M059J (cell line): ENCODE data around the gene MLLT10. TPM values are rescaled to one million over a fixed set of nuclear protein-coding genes. Genes with fewer than 3 reads are reported as not detected.

Experiments used
- DNase-seq: peaks from one replicate; pipeline ENCODE4 v3.0.0-alpha.2; 2012; ENCODE audit warnings: low read depth
- total RNA-seq: library from RNA; depleted of rRNA; stranded (reverse); fragments of >200 nt; shearing (Covaris generic); gene quantifications from 2 replicates; pipeline ENCODE4 v1.2.3, GENCODE V29; 2014

MLLT10 gene
- total RNA-seq, 1 experiment from 2014 or later = 9.1 TPM

DNA sequence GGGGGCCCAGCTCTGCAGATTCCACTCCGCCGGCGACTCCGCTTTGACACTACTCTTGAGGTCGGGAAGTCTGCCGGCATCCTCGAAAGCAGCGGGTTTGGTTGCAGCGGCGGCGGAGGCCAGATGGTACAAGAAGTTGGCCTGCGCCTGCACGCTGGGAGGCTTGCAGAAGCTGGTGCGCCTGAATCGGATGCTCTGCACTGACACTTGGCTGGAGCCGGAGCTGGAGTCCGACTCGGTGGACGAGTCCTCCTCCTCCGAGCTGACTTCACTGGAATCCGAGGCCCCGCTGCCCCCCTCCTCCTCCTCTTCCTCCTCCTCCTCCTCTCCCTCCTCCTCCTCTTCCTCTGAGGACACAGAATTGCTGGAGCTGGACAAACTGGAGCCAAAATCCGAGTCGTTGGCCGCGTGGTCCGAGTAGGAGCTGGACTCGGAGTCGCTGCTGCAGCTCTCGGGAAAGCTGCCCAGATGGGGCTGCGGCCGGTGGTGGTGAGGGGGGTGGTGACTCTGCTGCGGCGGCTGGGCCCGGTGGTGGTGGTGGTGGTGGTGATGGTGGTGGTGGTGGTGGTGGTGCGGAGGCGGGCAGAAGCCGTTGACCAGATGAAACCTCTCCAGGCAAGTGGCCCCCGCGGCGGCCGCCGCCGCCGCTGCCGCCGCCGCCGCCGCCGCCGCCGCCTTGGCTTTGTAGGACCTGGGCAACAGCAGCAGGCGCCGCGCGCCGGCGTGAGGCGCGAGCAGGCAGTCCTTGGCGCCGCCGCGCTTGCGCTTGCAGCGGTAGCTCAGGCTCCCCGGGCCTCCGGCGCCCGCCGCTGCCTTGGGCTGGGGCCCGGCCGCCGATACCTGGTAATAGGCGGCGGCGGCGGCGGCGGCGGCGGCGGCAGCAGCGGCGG is 17.5 kb upstream of the MLLT10 start:
- peak; percentile 57 for DNase-seq

DNA sequence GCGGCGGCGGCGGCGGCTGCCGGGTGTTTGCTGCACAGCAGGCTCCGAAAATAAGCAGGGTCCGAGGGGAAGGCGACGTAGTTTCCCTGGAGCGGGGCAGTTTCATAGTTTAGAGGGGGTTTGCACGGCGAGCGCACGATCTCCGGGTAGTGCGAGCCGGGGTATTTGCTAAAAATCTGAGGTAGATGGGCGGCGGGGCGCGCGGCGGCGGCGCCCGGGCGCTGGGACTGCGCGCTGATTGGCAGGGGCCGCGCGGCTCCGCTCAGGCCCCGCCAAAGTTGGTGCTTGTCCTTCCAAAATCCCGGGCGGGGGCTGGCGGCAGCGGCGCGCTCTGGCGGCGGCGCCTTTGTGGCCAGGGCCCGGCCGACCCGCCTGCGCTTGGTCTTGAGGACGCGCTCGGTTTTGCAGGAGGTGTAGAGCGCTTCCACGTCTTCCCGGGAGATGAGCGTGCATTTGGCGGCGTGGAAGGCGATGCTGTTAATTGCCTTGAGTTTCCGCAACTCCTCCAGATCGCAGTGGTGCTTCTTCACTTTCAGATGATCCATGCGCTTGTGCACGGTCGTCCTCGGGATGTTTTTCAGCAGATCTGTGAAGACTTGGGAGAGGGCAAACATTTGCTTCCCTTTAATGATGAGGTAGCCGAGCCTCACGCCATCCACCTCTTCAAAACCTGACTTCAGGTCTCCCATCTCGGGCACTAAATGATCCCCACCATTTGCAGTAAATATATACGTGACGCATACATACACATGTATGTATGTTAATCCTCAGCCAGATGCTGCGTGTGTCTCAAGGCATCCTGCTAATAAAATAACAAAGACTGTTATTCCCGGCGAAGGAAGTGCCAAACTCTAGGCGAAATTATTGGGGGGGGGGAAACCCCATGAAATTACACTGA is 16.6 kb upstream of the MLLT10 start:
- peak; percentile 58 for DNase-seq

DNA sequence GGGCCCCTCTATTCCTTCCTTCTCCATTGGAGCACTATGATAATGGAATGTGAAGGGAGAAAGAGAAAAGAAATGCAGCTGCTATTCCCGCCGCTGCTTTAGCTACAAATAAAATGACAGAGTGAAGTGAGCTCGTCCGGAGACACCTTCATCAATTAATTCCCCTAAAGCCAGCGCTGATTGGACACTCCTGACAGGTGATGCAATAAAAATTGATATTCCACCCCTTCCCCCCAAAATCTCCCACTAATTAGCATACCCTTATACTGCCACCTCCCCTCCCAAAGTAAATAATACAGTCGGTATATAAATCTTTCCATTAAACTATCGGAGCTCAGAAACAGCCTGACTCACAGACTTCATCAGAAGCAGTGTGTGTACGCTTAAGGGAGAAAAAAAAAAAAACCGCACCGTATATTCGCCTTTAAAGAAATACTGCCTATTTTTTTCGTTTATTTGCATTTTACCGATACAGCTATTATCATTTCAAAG is 15.8 kb upstream of the MLLT10 start:
- DNase-seq = peak; percentile 57

DNA sequence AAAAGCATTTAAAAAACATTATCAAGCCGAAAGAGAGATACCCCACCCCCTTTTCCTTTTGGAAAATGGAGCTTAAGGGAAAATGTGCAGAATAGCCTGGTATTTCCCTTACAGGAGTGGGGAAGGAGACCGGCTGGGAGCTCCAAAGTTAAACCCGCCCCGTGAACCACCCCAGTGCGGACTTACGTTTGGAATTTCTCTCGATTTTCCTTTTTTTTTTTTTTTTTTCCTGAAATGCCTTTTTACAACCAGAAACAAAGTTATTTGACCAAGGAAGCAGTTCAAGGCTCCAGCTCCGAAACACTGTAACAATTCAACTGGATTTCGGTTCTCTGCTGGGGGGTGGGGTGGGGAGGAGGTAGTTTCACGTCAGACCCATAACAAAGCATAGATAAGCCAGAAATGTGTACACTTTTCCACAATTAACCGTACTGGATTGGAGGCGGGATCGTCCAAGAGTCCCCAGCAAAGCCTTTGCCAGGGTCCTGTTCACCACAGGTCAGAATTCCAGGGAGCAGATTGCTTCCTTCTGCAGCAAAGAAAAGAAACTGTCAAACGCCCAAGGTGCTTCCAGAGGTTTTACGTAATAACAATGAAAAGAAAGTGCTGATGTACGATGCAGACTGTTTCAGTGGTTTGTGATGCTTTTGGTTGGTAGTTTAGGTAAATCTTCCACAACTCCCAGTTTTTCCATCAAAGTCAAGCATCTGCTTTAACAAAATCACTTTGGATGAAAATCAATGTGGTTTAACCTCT is 15.2 kb upstream of the MLLT10 start:
- peak; percentile 49 for DNase-seq

DNA sequence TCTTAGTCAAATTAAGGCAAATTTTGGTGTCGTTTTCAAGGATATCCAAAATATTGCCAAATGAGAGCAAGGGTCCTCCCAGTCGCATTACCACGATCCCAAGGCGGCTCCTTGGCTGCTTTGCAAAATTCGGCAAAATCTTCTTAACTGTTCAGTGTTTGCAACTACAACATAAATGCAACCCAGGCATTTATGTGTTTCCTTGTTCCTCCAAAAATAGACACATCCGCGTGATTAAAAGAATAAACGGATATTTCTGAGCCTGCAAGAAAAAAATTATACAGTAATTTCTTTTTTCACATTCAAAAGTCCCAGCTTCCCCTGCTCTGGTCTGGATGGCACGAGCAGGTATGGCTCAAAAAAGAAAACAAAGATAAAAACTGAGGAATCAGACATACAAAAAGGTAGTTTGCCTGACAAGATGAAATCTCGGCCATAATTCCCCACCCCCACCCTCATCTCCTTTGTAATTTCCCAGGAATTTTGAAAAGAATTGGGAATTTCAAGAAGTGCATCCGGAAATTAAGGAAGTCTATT is 14.6 kb upstream of the MLLT10 start:
- peak; percentile 9 for DNase-seq

DNA sequence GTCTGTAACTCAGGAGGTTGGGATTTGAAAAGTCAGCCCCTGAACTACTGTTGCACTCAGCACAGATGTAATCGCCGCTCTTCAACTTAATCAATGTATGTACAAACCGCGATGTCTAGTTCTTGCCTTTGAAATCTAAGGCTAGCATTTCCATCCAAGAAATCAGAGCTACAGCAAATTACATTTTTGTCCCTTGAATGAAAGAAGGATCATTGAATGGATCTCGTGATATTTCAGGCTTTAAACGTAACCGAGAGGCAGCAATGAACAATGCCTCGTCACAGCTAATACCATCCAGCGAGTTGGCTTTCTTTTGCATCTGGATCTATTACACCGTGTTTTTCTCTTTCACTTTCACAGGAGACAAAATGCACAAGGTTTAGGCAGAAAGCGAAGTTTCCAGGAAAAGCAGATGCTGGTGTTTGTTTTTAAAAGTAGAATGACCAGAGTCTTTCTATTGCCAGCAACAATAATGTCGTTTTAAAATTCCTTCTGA is 14.0 kb upstream of the MLLT10 start:
- DNase-seq = peak; percentile 73

DNA sequence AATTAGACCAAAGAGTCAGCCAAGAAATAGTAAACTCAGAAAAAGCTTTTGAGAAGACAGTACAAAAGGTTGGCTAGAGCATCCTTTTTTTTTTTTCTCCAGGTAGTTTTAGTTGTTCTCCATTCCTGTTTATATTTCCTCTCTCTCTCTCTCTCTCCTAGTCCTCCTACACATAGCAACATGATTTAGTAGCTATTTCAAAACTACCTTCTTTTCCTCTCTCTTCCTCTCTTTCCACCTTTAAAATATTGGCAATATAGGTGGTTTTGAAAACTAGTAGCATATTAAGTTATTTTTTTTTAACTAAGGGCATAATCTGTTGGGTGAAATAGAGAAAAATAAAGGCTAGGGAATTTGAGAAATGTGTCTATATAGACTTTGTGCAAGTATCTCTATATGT is 13.5 kb upstream of the MLLT10 start:
- DNase-seq = no peak

DNA sequence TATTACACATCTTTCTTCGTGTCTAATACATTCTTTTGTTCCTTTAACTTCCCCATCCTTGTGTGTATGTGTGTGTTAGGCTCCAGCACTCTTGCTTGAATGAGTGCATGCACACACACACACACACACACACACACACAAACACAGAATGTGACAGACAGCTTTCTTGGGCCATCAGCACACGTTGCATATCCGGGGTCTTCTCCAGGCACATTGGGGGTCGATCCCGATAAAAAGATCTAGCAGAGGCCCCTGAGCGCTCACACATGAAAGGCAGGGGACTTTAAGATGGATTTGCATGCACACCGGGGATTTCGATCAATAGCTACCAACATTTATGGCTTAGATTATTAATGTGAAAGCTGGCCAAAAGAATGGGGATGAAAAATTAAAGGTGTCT is 13.1 kb upstream of the MLLT10 start:
- DNase-seq = peak; percentile 3

DNA sequence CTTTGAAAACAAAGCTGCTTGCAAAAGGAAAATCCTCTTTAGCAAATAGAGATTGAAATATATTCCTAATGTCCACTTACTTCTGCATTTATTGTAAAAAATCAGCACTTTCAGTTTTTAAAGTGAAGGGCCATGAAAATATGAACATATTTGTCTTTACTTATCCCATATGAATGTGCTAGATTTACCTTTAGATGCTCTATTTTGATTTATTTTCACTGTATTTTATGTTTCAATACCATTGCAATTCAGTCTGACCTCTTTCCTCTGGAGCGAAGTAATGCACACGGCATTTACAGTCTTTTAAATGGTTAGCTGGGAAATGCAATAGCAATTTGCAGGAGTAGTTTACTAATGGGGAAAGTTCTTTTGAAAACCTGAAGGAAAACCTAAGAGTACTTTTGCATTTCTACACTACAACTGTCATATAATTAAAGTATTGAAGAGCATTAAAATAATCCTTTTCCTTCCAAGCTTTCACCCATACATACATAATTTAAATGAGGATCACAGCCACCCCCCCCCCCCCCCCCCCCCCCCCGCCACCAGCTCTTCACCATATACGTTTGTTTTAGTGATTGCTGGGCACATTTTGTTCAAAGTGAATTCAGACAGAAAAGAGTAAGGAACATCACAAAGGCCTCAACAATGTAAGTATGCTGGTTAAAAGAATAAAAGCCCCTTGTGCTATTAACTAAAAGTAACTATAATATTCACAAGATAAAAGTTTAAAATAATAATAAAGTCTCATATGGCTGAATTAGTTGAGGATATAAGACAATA is 12.1 kb upstream of the MLLT10 start:
- DNase-seq = peak; percentile 3

DNA sequence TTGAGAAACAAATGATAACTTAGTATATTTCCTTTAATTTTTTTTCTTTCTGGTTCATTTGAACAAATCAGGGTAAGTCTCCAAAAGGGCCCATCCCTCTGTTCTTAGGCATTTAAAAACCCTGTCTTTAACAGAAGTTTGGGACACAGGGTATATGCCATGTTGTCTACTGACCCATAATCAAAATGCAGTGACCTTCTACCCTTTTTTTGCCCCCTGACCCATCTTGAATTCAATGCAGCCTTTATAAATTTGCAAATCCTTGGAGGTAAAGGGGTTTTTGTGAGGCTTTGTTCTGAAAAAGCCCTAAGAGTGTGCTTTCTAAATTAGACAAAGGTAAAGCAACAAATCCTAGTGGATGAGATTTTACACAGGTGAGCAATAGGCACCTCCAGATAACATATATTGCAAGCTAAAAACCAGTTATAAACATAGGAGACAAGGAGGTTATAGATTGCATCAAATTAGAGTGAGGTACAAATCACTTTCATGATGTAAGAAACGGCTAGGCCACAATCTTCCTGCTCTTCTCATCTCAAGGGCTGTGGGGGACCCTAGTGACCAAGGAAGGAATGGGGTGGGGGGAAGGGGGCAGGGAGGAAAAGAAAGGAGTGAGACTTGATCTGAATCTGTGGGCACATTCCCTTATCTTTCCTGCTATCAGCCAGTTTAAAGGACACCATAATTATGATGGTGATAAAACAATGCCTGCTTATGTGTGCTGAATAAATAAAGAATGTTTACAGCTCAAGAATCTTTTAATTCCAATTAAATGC is 11.2 kb upstream of the MLLT10 start:
- DNase-seq = peak; percentile 38

DNA sequence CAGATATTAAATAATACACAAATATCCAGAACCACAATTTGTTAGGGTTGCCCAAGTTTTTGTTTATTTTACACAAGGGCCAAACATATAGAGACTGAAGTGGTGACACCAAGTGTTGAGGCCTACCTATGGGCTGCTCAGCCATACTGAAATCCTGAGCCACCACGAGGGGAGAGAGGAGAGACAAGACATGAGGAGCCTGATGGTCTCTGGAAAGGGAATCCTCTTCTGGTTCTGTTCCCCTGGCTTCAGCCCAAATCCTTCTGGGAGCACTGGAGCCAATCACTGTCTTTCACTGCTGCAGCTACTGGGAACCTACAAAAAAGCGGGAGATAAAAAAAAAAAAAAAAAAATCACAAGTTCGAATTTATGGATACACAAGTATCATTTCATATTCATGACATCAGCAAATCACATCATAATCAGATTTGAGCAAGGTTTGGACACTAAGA is 10.4 kb upstream of the MLLT10 start:
- peak; percentile 53 for DNase-seq

DNA sequence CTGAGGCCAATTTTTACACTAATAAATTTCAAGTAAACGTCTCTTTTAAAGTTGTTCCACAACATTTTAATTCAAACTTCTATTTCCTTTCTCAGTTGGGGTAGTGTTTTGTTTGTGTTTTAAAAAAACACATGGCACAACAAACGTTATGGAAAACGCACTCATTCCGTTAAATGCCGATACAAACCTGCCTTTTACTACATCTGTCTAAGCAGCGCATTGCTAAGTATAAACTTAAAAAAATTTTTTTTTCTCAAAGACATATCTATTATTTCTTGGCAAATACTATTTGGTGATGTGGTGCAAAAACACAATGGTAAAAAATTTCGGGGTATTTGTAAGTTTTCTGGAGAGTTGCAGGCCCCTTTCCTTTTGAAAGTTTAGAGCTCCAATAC is 9.9 kb upstream of the MLLT10 start:
- no peak for DNase-seq

DNA sequence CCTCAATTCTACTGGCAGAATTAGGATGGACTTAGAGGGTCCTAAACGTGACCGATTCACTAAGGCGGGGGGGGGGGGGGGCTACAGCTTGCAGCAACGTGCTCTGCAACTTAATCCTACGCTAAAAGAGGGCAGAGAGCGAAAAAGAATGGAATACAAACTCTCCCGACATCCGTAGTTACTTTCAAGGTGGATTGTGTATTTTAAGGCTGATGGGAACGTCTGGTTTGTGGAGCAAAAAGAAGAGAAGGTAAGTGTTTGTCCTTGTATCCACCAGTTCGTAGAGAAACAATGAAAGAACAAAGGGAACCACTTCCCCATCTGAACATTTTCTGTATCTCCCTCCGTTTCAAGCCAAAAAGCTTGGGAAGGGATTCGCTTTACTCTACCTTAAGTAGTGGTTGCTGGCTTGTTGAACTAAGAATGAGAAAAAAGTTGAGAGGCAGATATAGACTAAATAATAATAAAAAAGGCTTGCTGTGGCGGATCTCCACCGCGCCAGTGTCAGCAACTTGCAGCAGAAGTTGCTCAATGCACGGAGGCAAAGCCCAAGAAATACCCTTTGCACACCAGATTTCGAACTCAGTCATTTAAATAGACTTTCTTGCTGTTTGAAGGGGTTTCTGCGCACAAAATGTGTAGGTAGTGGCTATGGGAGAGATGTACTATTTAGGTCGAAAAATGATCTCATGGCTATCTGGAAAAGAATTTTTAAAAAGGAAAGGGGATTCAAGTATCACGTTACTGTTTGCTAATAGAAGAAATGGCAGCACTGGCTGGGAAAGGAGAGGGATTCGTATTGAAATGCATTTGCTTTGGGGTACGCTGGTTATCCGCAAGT is 9.3 kb upstream of the MLLT10 start:
- peak; percentile 31 for DNase-seq

DNA sequence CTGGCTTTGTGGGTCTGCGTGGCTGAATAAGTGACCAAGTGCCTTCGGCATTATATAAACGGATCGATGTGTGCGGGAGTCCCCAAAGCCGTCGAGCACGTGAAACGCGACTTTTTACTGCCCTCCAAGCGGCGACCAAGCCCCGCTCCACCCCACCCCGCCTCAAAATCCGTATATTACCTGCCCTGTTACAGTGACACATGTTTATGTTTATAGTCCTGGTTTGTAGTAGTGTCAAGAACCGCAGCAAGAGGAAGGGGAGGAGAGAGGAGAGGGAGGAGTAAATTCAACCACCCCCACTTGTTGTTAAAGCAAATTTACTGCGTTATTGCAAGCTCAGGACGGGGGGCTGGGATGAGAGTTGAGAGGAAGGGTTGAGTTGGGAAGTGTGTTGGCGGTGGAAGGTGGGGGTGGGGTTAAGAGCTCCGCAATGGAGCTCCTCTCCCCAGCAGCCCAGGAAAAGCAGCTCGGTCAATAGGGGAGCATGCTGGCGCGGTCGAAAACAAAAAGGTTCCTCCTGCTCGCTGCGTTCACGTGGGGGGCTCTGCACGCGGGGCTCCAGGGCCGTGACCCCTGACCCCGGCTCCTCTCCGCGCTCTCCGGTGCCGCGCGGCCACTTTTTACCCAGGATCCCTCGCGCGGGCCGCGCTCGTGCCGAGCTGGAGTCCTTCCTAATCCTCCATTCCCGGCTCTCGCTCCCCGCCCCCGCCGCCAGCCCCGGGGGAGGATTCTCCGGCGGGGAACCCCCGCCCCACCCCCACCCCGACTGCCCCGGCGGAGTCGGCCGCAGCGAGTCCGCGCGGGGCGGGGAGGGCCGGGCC is 8.5 kb upstream of the MLLT10 start, which contains the start of gene SKIDA1:
Gene SKIDA1 (minus strand): TSS at position 316 of the 821 bp plus-strand sequence. CDS start 7,860 bp downstream, outside the sequence.
- DNase-seq = peak; percentile 88

DNA sequence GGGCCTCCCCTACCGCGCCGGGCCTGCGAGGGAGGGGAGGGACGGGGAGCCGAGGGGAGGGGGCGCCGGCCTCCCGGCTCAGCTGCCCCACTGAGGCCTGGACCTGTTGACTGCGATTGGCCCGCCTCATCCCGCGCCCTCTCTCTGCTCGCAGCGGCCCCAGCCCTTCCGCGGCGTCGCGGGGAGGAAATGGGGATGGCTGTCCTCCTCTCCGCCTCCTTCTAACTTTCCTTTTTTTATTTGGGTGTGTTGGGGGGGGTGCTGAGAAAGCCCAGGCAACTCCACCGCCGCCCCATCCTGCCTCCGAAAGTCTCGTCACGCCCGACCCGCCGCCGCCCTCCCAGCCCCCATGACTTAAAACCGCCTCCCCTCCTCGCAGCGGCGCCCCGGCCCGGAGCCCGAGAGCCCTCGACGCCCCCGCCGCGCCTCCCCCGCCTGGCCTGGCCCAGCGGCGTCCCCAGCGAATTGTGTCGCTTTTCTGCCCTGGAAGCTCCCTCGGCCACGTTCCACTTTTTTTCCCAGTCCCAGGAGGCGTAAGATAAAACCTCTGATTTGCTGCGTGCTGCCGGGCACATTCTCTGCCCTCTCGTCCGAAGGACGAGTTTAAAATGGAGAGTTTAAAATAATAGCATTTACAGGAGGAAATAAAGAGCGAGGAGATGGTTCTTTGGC is 7.7 kb upstream of the MLLT10 start:
- DNase-seq = peak; percentile 76

DNA sequence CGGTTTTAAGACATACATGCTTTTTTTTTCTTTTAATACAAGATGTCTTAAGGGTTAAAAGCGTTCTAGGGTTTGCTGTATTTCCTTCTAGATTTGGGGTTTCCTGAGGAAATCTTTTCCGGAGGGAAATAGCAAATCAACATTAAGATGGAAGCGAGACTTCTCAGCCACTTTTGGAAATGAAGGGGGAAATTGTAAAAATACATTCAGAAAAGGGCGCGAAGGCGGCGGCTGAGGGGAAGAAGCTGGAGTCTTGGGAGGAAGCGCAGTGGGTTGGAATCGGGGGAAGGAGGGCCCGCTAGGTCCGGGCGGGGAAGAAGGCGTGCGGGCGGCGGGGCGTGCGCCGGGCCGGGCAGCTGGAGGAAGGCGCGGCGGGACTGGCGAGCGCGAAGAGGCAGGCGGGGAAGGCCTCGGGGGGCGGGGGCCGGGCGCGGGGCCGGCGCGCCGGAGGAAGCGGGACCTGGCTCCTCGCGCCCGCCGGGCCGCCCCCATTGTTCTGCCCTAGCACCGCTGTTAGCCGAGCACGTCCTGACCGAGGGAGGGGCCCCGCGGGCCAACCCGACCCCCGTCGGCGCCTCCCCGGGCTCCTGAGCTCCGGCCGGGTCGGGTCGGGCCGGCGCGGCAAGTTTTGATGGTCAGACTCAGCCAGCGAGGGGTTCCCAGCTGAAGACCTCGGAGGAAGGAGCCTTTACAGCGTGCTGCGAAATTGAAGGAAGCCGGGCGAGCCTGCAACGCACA is 7.0 kb upstream of the MLLT10 start:
- peak; percentile 51 for DNase-seq
